ENCODE results near the gene ERO1B. TPM values are rescaled to one million over a fixed set of nuclear protein-coding genes. Genes with fewer than 3 reads are reported as not detected.

Gene ERO1B
- total RNA-seq, 4 donors from 2014 or later, result 4.6 to 15.7 (median 8.5) TPM

DNA sequence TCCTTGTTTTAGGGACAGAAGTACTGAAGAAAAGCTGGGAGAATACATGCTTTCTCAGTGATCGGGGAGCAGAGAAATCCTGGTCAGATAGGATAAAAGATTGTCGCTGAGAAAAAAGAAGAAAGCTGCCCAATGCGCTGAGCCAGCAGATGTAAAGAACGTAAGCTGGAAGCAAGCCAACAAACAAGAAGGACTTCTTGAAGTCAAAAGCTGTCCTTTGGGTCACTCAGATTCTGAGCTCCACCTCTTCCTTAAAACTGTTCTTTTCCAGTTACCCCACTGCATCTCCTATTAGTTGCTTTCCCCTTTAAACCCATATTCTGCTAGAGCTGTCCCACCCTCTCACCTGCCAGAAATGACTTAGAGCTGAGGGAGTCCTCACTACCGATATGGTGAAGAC lies 74.6 kb downstream of the ERO1B start:
- TF ChIP-seq POLR2AphosphoS5 (IDR thresholded peaks at IDR 0.05) (no peak), POLR2A (IDR thresholded peaks at IDR 0.05) (no peak), EP300 (IDR thresholded peaks at IDR 0.05; ENCODE audit: low read depth) (no peak)
- TF ChIP-seq, protein P1, sequence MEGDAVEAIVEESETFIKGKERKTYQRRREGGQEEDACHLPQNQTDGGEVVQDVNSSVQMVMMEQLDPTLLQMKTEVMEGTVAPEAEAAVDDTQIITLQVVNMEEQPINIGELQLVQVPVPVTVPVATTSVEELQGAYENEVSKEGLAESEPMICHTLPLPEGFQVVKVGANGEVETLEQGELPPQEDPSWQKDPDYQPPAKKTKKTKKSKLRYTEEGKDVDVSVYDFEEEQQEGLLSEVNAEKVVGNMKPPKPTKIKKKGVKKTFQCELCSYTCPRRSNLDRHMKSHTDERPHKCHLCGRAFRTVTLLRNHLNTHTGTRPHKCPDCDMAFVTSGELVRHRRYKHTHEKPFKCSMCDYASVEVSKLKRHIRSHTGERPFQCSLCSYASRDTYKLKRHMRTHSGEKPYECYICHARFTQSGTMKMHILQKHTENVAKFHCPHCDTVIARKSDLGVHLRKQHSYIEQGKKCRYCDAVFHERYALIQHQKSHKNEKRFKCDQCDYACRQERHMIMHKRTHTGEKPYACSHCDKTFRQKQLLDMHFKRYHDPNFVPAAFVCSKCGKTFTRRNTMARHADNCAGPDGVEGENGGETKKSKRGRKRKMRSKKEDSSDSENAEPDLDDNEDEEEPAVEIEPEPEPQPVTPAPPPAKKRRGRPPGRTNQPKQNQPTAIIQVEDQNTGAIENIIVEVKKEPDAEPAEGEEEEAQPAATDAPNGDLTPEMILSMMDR (IDR thresholded peaks at IDR 0.05), result no peak
- Histone ChIP-seq H3K4me3 (no peak overlapping the region), H3K4me1 (no peaks in the 10 kb centered on the region), H3K27me3 (no peaks in the 10 kb centered on the region), H3K36me3 (peaks cover 0 to 20% (median 0%) of the 10 kb centered on the region in 4 donors), H3K9me3 (peaks cover 0 to 5% of the 10 kb centered on the region in 2 donors), H3K27ac (peak overlapping the region in 1 of 4 donors; percentile 36)
- no peak for DNase-seq
- WGBS, 2 donors (ENCODE audit: low coverage in 1 of 2), result 79% methylated on average over 5 of the region's 5 CpGs
- in situ Hi-C loops (cut with MboI; ENCODE audit: low pct_ligation_motif_present in 1 of 4, low pct_unique_long_range_greater_than_20kb in 1 of 4, low sequenced_read_pairs in 3 of 4) (no loop called here), intact Hi-C loops (cut with DNase I; ENCODE audit: low total_unique reads) (no loop called here)

DNA sequence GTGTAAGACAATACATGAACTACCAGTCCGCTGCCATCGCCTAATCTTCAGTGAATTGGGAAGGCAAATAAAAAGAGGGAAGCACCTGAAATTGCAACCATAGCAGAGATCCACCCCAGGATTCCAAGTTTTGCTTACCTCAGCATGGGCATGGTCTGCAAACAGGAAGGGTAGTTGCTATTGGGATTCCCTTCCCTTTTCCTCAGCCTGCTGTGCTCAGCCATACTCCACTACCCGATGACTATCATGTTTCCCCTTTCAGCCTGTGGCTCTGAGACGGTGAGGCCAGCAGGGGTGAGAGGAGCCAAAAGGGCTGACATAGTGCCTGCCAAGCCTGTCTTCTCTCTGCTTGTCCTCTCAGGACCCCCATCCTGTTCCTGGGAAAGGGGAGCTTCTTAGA lies 75.2 kb downstream of the ERO1B start:
- intact Hi-C loops (cut with DNase I; ENCODE audit: low total_unique reads), result no loop called here
- TF ChIP-seq POLR2AphosphoS5 (IDR thresholded peaks at IDR 0.05), result no peak
- no peak for TF ChIP-seq POLR2A (IDR thresholded peaks at IDR 0.05)
- TF ChIP-seq EP300 (IDR thresholded peaks at IDR 0.05; ENCODE audit: low read depth), result no peak
- TF ChIP-seq, protein P1 (IDR thresholded peaks at IDR 0.05), result no peak
- peaks cover 0 to 23% (median 0%) of the 10 kb centered on the region in 4 donors for H3K36me3 ChIP-seq
- no peak overlapping the region for H3K4me3 ChIP-seq
- DNase-seq, result peak; percentile 8
- WGBS, 2 donors (ENCODE audit: low coverage in 1 of 2), result 79 to 100% methylated on average over 2 to 4 of the region's 4 CpGs
- in situ Hi-C loops (cut with MboI; ENCODE audit: low pct_ligation_motif_present in 1 of 4, low pct_unique_long_range_greater_than_20kb in 1 of 4, low sequenced_read_pairs in 3 of 4), result no loop called here
- no peaks in the 10 kb centered on the region for H3K4me1 ChIP-seq
- H3K27ac ChIP-seq, result no peak overlapping the region
- no peaks in the 10 kb centered on the region for H3K27me3 ChIP-seq
- H3K9me3 ChIP-seq, result peaks cover 4 to 6% of the 10 kb centered on the region in 2 donors

DNA sequence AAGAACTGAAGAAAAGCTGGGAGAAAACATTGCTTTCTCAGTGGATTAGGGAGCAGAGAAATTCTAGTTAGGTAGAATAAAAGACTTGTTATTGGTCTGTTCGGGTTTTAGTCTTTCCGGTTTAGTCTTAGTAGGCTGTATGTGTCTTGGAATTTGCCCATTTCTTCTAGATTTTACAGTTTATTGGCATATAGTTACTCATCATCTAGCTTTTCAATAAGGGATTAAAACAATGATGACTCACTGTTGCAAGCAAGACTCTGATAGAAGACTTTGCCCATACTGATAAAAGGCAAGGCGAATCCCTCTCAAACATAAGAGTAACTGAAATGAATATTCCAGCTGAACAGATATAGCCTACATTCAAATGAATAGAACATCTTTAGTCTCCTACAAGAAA lies 77.1 kb downstream of the ERO1B start:
- 80 to 92% methylated on average over 3 of the region's 3 CpGs for WGBS, 2 donors (ENCODE audit: low coverage in 1 of 2)
- H3K9me3 ChIP-seq, result peaks cover 17 to 23% of the 10 kb centered on the region in 2 donors
- no peak for TF ChIP-seq EP300 (IDR thresholded peaks at IDR 0.05; ENCODE audit: low read depth)
- TF ChIP-seq POLR2A (IDR thresholded peaks at IDR 0.05), result no peak
- TF ChIP-seq, protein P1 (IDR thresholded peaks at IDR 0.05), result no peak
- no peak for TF ChIP-seq POLR2AphosphoS5 (IDR thresholded peaks at IDR 0.05)

DNA sequence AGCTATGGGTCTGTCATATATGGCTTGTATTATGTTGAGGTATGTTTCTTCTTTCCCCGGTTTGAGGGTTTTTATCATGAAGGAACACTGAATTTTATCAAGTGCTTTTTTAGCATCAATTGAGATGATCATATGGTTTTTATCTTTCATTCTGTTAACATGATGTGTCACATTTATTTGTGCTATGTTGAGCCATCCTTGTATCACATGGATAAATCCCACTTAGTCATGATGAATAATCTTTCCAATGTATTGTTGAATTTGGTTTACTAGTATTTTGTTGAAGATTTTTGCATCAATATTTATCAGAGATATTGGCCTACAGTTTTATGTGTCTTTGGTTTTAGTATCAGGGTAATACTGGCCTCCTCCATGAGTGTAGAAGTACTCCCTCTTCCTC lies 77.7 kb downstream of the ERO1B start:
- no peak for DNase-seq
- no peak overlapping the region for H3K4me3 ChIP-seq
- H3K36me3 ChIP-seq, result peaks cover 0 to 30% (median 0%) of the 10 kb centered on the region in 4 donors
- 73 to 74% methylated on average over 1 of the region's 1 CpG for WGBS, 2 donors (ENCODE audit: low coverage in 1 of 2)
- no peaks in the 10 kb centered on the region for H3K27me3 ChIP-seq
- no peak overlapping the region for H3K27ac ChIP-seq
- intact Hi-C loops (cut with DNase I; ENCODE audit: low total_unique reads), result no loop called here
- no peaks in the 10 kb centered on the region for H3K4me1 ChIP-seq
- TF ChIP-seq POLR2AphosphoS5 (IDR thresholded peaks at IDR 0.05) (no peak), POLR2A (IDR thresholded peaks at IDR 0.05) (no peak), EP300 (IDR thresholded peaks at IDR 0.05; ENCODE audit: low read depth) (no peak)
- TF ChIP-seq, protein P1 (IDR thresholded peaks at IDR 0.05), result no peak
- peaks cover 17 to 23% of the 10 kb centered on the region in 2 donors for H3K9me3 ChIP-seq
- in situ Hi-C loops (cut with MboI; ENCODE audit: low pct_ligation_motif_present in 1 of 4, low pct_unique_long_range_greater_than_20kb in 1 of 4, low sequenced_read_pairs in 3 of 4), result no loop called here

More for the DNA sequence above, 77.1 kb downstream of the ERO1B start:
- in situ Hi-C loops (cut with MboI; ENCODE audit: low pct_ligation_motif_present in 1 of 4, low pct_unique_long_range_greater_than_20kb in 1 of 4, low sequenced_read_pairs in 3 of 4), result no loop called here
- no peaks in the 10 kb centered on the region for H3K4me1 ChIP-seq
- peaks cover 0 to 30% (median 0%) of the 10 kb centered on the region in 4 donors for H3K36me3 ChIP-seq
- H3K4me3 ChIP-seq, result no peak overlapping the region
- H3K27ac ChIP-seq, result no peak overlapping the region
- intact Hi-C loops (cut with DNase I; ENCODE audit: low total_unique reads), result no loop called here
- H3K27me3 ChIP-seq, result no peaks in the 10 kb centered on the region
- no peak for DNase-seq
